HG02973 (cell line): ENCODE data around the gene GPRIN1.
"Not testable (repeated sequence)": the region's sequence is repeated elsewhere in the genome, so short reads cannot be mapped to it uniquely, and the experiment has no call there.

Experiments used
- ATAC-seq: cut with Tn5 transposase; IDR thresholded peaks from one replicate; pipeline ENCODE4 v1.9.1; 2021; ENCODE audit warnings: moderate library complexity; ENCODE audit not compliant: unreplicated experiment

The GPRIN1 gene

DNA sequence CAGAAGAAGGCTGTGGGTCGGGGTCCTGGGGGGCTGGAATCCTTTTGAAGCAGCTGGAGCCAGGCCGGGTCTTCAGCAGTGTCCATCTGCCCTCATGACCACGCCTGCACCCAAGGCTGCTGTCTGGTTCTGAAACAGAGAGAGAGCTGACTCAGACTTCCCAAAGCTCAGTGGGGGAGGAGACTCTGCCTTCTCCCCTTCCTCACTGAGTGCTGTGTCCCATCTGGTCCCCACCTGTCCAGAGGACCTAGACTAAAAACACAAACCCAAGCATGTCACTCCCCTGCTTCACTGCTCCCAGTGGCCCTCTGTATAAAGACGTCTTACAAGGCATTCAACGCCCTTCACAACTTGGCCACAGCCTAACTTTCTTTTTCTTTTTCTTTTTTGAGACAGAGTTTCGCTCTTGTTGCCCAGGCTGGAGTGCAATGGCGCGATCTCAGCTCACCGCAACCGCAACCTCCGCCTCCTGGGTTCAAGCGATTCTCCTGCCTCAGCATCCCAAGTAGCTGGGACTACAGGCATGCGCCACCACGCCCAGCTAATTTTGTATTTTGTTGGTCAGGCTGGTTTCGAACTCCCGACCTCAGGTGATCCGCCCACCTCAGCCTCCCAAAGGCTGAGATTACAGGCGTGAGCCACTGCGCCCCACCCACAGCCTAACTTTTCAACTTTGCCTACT lies 10.1 kb downstream of the GPRIN1 start:
- not testable (repeated sequence) for ATAC-seq

DNA sequence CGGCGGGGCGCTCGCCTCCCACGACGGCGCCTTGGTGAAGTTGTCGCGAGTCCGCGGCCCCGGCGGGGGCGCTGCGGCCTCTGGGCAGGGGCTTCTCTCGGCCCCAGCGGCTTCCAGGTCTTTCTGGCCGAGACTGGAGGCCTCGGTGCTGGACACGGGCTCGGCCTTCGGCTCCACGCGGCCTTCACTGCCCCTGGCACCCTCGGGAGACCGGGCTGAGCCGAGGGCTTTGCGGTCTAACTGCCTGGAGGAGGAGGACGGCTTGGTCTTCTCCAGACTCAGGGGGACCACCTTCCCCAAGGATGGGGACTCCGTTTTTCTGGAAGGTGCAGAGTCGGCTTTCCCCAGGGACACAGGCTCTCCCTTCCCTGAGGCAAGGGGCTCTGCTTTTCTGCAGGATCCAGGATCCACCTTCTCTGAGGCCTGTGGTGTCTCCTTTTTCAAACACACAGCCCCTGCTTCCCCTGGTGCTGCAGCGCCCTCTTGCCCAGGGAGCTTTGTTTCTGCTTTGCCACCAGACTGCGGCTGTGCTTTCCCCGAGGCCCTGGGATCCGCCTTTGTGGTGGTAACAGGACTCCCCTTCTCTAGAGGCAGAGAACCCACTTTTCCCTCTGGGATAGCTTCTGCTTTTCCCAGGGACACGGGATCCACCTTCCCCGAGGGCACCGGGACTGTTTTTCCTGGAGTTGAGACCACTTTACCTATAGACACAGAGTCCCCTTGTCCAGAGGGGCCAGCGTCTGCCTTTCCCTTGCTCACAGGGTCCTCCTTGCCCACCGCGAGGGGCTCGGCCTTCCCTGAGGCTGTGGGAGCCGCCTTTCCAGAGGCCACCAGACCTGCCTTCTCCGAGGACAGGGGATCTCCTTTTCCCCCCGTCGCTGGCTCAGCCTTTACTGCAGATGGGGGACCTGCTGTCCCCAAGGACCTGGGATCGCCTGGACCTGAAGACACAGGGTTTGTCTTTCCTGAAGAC lies 12.3 kb downstream of the GPRIN1 start:
- no peak for ATAC-seq

DNA sequence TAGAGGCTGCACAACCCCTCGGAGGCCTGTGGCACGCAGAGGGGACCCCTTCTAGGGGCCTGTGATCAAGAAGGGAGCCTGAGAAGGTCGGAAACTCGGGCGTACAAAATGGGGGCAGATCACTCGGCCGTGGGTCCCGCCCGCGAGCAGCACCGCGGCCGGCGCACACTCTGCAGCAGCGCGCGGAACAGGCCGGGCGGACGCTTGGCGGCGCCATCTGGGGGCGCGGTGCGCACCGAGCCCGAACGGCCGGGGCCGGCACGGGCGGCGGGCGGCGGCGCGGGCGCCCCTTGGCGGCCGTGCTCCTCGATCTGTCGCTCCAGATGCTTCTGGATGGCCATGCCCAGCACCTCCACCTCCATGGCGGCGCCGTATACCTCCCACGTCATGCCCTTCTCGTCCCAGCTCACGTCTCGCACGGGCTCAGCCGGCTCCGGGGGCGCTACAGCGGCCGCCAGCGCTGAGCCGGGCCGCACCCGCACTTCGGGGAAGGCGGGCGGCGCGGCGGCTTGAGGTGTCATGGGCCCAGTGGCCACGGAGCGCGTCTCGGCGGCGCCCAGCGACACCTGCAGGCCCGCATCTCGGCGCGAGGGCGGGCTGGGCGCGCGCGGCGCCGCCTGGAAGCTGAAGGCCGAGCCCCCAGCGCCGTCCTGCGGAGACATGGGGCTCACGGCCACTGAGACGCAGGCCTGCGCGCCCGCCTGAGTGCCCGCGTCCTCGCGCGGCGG lies 13.1 kb downstream of the GPRIN1 start:
- no peak for ATAC-seq

DNA sequence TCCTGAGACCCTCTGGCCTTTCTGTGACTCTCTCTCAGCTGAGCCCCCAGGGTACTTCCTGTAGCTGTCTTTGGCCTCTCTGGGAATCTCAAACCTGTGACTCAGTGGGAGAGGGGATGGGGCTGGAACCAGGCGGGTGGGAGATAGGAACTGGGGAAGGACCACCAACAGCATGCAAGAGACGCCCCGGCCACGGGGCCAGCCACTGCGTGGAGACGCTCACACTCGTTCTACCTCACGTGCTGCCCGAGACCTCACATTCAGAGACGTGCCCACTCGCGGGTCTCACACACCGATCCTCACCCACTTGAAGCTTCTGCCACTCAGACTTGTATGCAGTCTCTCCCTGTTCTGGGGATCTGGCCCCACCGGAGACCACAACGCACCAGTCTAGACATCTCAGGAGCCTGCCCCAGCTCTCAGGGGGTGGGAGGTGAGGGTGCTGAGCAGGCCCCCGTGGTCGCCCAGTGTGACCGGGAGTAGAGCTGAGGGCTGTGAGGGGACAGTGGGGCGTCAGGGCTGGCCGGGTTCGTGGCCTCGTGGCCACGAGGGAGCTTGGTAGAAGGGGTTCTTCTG lies 13.8 kb downstream of the GPRIN1 start:
- ATAC-seq: no peak

DNA sequence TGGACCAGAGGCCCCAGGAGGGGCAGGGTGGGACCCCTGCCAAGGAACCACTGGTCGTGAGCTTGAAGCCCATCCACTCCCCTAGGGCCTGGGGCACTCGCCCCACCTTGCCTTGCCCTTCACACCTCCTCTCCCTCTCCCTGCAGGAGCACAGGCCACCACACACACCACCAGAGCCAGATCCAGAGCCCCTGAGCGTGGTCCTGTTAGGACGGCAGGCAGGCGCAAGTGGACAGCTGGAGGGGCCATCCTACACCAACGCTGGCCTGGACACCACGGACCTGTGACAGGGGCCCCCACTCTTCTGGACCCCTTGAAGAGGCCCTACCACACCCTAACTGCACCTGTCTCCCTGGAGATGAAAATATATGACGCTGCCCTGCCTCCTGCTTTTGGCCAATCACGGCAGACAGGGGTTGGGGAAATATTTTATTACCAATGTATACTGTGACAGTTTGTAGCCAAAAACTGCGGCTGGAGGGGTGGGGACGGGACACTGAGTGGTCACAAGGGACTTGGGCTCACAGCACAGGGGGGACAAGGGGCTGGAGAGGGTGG lies 14.5 kb downstream of the GPRIN1 start:
- ATAC-seq: no peak

DNA sequence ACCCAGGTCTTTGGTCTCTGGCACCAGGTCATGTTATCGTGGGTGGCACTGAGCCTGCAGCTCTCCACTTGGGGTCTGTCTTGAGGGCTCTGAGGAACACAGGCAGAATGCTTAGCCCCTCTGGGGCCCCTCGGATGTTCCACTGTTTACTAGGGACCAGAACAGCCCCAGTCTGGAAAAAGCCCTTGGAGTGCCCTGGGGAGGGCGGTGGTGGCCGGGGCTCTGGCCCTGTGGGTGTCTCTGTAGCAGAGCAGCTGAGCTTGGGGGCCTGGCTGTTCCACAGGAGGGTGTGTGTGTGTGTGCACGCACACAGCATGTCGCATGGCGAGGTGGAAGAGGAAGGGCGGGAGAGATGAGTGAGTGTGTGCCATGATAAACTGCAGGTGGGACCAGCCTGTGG lies 15.4 kb downstream of the GPRIN1 start:
- ATAC-seq: no peak

DNA sequence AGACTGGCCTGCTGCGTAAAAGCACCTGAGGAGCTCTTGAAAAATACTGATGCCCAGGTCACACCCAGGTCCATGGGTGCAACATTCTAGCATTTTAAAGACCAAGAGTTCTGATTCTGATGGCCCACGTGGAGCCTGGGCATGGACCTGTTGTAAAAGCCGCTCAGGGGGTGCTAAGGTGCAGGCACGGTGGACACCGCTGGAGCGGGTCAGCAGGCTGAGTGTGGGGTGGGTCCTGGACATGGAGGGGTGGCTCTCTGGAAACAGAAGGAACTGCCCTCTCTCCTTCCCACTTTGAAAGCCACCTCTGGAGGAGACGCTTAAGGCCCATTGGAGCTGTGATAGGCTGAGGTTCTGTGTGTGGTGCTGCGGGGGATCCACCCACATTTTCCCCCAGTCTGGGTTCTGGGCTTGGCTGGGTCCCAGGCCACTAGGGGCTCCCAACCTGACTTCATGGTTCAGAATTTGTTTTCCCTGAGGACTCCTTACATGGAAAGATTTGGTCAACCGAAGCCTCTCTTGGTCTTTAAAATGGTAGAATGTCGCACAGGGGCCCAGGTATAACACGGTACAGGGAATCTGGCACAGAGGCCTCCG lies 16.6 kb downstream of the GPRIN1 start:
- ATAC-seq: no peak

DNA sequence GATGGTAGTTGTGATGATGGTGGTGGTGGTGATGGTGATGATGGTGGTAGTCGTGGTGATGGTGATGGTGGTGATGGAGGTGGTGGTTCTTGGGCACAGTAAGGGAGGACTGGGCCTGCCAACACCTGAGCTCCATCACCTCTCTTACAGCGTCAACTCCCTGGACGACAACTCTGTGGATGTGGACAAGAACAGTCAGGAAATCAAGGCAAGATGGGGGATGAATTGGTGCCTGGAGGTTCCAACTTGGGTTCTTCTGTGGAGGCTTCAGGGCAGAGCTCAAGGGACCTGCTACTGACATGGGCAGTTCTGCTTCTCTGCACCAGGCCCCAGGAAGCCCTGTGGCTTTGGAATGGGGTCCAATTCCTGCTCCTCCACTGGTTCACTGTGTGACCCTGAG lies 17.4 kb downstream of the GPRIN1 start:
- ATAC-seq: no peak

DNA sequence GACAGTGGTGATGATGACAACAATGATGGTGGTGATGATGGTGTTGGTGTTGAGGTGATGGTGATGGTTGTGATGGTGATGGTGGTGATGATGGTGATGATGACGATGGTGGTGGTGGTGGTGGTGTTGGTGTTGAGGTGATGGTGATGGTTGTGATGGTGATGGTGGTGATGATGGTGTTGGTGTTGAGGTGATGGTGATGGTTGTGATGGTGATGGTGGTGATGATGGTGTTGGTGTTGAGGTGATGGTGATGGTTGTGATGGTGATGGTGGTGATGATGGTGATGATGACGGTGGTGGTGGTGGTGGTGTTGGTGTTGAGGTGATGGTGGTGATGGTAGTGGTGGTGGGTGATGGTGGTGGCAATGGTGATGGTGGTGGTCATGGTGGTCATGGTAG lies 18.3 kb downstream of the GPRIN1 start:
- ATAC-seq: not testable (repeated sequence)

DNA sequence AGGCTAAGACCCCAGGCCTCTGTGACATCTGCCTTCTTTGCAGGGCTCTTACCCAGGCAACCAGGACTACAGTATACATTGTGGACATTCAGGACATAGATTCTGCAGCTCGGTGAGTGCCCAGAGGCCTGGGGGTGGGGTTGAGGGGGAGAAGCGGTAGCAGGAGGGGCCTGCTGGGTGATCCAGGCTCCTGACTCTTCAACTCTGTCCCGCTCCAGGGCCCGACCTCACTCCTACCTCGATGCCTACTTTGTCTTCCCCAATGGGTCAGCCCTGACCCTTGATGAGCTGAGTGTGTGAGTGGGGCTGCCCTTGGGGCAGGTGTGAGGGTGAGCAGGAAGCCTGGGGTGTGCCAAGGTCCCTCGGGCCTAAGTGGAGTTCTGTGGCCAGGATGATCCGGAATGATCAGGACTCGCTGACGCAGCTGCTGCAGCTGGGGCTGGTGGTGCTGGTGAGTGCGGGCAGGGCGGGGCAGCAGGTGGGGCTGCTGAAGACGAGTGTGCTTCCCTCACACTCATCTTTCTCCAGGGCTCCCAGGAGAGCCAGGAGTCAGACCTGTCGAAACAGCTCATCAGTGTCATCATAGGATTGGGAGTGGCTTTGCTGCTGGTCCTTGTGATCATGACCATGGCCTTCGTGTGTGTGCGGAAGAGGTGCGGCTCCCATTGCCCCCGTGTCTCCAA lies 19.8 kb downstream of the GPRIN1 start:
- no peak for ATAC-seq

DNA sequence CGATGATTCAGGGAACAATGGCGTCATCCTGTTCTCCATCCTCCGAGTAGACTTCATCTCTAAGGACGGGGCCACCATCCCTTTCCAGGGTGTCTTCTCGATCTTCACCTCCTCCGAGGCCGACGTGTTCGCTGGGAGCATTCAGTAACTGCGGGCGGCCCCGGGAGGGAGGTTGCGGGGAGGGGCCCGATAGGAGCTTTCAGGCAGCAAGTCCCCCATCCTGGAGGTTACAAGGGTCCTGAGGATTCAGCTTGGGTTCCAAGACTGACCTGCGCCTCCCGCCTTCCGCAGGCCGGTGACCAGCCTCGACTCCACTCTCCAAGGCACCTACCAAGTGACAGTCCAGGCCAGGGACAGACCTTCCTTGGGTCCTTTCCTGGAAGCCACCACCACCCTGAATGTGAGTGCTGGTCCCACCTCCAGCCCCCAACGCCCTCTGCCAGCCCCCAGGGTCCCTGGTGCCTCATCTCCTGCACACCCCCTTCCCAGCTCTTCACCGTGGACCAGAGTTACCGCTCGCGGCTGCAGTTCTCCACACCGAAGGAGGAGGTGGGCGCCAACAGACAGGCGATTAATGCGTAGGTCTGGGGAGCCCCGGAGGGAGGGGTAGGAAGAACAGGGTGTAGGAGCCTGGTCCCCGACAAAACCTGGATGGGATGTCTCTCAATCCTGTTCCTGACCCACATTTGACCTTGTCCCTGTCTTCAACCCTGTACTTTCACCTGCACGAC lies 20.8 kb downstream of the GPRIN1 start:
- ATAC-seq: no peak

DNA sequence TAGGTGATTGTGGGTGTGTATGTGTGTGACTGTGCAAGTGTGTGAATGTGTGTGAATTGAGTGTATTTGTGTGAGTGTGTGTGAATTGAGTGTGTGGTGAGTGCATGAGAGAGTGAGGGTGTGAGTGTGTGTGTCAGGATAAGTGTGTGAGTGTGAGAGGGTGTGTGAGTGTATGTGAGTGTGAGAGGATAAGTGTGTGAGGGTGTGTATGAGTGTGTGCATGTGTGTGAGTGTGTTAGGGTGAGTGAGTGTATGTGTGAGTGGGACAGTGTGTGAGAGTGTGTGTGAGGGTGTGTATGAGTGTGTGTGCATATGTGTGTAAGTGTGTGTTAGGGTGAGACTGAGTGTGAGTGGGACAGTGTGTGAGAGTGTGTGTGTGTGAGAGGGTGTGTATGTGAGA lies 21.7 kb downstream of the GPRIN1 start:
- ATAC-seq: no peak

DNA sequence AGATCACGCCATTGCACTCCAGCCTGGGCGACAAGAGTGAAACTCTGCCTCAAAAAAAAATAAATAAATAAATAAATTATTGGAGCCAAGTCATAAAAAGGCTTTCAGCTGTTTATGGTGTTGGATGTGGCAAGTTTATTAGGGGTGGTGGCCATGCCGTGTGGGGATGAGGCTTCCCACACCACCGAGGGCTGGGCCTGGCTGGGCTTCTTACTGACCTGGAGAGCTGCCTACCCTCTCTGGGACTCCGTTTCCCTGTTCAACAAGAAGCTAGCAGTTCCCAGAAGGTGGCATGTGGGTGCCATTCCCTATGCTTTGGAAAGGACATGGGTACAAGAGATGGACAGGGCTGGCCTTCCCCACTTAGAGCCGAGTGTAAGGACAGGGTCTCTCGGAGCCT lies 22.6 kb downstream of the GPRIN1 start:
- no peak for ATAC-seq

DNA sequence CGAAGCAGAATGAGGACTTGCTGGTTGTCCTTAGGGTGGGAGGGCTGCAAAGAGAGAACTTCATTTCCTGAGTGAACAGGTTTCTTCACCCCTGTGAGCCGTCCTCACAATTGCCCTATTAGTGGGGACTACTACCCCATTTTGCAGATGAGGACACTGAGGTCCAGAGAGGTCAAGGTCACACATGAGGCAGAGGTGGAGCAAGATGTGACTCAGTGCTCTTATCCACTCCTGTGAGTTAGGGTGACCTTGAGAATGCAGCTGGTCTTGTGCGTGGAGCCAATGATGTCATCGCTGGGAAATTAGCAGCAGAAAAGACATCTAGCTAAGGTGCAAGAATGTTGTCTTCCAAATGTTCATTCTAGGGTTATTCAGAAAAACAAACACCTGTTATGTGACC lies 26.9 kb downstream of the GPRIN1 start:
- ATAC-seq: no peak

DNA sequence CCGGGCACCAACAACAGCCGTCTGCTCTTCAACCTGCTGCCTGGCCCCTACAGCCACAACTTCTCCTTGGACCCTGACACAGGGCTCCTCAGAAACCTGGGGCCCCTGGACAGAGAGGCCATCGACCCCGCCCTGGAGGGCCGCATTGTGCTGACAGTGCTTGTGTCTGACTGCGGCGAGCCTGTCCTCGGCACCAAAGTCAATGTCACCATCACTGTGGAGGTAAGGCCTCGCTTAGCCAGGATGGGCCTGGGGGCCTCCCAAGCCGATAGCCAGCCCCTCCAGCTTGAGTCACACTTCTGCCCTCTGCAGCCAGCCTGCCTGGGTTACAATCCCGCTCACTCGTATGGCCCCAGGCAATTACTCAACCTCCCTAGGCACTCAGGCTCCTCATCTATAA lies 28.6 kb downstream of the GPRIN1 start:
- ATAC-seq: no peak

DNA sequence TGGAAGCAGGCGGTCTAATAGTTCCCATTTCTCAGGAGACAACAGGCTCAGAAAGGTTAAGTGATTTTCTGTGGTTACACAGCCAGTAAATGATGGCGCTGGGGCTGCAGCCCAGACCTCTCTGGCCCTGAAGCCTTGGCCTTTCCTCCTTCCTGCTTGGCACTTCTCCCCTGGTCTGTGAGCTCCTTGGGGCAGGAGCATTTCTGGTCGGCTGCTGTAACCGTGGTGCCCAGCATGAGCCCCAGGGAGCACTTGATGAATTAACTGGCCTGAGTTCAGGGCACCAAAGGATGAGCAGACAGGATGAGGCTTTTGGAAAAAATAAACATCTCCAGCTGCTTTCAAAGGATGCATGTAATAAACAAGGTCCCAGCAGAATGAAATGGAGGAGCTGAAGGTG lies 30.6 kb downstream of the GPRIN1 start:
- no peak for ATAC-seq

DNA sequence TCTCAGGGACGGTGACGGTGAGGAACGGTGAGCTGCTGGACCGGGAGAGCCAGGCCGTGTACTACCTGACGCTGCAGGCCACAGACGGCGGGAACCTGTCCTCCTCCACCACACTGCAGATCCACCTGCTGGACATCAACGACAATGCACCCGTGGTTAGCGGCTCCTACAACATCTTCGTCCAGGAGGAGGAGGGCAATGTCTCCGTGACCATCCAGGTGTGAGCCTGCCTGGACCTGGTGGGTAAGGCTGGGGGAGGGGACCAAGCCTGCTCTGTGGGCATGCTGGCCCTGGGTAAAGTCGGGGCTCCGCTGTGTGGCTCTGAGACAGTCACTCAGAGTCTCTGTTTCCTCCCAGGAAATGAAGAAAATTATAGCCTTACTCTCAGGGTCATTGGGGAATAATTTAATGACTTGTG lies 31.6 kb downstream of the GPRIN1 start:
- no peak for ATAC-seq

DNA sequence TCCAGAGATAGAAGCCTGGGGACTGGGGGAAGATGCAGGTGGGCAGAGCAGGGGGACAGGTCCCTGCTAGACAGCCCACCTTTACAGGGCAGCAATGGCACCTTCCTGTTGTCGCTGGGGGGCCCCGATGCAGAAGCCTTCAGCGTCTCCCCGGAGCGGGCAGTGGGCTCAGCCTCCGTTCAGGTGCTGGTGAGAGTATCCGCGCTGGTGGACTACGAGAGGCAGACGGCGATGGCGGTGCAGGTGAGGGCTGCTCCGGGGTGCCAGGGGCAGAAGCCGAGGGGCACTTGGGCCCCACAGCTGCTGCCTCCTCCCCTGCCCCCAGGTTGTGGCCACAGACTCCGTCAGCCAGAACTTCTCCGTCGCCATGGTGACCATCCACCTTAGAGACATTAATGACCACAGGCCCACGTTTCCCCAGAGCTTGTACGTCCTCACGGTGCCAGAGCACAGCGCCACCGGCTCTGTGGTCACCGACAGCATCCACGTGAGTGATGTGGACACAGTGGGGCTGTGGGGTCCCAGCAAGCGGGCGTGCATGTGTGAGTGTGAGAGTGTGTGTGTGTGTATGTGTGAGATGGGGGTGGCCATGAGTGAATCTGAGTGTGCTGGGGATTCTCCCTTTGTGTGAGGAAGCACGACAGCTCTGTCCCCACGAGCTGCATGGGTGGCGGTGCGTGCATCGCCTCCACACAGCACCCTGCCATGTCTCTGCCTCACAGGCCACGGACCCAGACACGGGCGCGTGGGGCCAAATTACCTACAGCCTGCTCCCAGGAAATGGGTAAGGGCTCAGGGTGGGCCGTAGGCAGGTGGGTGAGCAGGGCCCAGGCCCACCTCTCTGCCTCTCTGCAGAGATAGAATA lies 32.4 kb downstream of the GPRIN1 start:
- no peak for ATAC-seq
